Effector CD4-positive, alpha-beta T cell (primary cell): ENCODE results near the gene AEBP2.
"Not testable (repeated sequence)": the region's sequence is repeated elsewhere in the genome, so short reads cannot be mapped to it uniquely, and the experiment has no call there.

Source experiments
- DNase-seq: peaks from one replicate; pipeline ENCODE4 v3.0.0-alpha.2; 2020

AEBP2 gene

DNA sequence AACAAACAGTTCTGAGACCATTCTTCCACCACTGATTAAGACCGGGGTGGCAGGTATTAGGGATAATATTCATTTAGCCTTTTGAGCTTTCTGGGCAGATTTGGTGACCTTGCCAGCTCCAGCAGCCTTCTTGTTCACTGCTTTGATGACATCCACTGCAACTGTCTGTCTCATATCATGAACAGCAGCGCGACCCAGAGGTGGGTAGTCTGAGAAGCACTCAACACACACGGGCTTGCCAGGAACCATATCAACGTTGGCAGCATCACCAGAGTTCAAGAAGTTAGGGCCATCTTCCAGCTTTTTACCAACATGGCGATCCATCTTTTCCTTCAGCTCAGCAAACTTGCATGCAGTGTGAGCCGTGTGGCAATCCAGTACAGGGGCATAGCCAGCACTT lies 16.9 kb downstream of the AEBP2 start:
- no peak for DNase-seq

DNA sequence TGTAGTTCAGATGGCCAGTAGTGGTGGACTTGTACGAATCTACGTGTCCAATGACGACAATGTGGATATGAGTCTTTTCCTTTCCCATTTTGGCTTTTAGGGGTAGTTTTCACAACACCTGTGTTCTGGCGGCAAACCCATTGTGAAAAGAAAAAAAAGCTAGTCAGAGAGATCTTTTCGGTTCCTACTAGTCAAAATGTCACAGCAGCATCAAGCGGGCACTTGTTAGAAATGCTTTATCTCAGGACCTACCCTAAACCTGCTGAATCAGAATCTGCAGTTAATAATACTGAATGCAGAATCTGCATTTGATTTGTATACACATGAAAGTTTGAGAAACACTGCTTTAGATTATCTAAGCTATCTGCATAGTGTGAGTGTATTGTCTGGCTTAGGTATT lies 18.3 kb downstream of the AEBP2 start:
- no peak for DNase-seq

DNA sequence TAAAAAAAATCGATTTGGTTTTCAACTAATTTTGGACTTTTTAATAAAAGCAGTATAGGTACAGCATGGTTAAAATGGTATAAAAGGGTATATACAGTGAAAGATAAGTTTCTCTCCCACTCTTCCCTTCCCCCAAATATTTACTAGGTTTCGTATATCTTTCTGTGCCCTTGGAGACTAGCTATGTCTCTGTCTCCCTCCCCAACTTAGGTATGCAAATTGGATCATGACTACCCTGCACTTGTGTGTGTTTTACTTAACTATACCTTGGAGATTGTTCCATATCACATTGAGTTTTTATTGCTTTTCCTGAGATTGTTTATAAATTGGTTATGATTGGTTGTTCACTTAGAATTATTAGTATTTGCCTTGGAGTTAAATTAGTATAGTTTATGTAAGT lies 19.4 kb downstream of the AEBP2 start:
- no peak for DNase-seq

DNA sequence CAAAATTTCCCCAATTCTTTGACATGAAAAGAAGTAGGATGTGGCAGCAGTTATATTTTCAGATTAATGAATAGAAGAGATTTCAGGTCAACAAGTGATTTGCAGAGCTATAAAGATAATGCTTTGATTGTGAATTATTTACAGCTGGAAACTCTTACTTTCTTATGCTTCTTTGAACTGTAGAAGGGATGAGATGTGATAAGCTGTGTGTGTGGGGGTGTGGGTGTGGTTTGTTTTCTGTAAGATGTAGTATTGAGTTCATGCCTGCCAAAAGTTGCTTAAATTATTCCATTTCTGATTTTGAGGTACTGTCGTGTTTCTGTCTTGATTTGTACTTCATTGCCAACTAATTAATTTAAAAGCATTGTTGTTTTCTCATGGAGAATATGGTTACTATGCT lies 22.7 kb downstream of the AEBP2 start:
- no peak for DNase-seq

DNA sequence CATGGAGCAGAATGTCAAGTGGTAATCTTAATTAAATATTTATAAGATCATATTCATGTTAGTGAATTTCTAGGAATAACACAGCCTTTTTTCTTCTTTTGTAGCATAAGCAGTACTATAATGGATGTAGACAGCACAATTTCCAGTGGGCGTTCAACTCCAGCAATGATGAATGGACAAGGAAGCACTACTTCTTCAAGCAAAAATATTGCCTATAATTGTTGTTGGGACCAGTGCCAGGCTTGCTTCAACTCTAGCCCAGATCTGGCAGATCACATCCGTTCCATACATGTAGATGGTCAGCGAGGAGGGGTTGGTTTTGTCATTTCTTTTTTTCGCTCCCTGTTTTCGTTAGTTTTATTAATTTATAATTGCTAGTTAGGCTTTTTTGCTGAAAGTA lies 23.1 kb downstream of the AEBP2 start:
- no peak for DNase-seq

DNA sequence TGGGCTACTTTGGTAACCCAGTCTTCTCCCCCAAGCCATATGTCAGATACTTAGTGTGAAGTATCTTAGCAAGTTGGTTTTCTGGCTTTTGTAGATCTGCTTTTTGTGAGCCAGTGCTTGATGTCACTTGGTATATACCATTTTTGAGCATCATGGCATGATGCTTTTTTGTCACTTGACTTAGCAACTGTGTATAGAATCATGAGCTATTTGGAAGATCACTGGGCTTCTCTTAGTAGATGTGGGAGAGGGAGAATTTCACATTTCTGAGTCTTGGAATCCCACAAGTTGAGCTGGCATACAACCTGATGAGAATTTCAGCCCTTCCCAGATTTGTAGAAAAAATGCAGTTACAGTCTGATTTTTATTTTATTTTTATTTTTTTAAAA lies 24.9 kb downstream of the AEBP2 start:
- no peak for DNase-seq

DNA sequence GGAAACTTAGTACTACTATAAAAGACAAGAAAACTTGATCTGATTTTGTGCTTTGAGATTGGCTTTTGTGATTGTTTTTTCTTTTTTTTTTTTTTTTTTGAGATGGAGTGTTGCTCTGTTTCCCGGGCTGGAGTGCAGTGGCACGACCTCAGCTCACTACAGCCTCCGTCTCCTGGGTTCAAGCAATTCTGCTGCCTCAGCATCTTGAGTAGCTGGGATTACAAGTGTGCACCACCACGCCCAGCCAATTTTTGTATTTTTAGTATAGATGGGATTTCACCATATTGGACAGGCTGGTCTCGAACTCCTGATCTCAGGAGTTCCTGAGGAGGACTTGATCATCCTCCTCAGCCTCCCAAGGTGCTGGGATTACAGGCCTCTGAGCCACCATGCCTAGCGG lies 26.4 kb downstream of the AEBP2 start:
- DNase-seq: no peak

DNA sequence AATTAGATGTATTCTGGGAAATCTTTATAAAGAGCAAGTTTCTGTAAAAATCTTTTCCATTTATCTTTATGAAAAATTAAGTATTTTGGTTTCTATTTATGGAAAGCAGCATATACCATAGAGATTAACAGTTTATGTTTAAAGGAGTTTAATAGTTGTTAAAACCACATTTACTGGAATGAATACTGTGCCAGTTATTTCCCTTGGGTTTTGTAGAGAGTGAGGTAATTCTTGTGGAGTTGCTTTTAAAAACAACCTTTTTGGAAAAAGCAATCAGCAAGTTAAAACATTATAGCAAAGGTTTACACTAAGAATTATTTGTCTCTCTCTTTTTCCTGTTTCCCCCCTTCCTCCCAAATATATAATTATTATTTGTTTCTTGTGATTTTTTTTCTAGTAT lies 34.9 kb downstream of the AEBP2 start:
- DNase-seq: no peak

DNA sequence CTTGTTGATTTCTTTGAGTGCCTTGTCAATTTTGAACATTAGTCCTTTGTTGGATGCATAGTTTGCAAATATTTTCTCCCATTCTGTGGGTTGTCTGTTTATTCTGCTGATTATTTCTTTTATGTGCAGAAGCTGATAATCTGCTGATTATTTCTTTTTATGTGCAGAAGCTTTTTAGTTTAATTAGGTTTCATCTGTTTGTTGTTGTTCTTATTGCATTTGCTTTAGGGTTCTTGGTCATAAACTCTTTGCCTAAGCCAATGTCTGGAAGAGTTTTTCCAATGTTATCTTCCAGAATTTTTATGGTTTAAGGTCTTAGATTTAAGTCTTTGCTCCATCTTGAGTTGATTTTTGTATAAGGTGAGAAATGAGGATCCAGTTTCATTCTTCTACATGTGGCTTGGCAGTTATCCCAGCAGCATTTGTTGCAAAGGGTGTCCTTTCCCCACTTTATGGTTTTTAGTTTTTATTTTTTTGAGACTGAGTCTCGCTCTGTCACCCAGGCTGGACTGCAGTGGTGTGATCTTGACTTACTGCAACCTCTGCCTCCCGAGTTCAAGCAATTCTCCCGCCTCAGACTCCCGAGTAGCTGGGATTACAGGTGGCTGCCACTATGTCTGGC lies 36.7 kb downstream of the AEBP2 start:
- not testable (repeated sequence) for DNase-seq

DNA sequence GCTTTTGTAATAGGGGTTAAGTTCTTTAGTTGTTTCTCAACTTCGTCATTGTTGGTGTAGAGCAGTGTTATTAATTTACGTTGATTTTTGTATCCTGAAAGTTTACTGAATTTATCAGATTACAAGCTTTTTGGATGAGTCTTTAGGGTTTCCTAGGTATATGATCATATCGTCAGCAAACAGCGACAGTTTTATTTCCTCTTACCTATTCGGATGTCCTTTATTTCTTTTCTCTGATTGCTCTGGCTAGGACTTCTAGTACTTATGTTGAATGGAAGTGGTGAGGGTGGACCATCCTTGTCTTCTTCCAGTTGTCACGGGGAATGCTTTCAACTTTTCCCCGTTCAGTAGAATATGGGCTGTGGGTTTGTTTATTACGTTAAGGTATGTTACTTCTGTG lies 37.8 kb downstream of the AEBP2 start:
- DNase-seq: no peak

DNA sequence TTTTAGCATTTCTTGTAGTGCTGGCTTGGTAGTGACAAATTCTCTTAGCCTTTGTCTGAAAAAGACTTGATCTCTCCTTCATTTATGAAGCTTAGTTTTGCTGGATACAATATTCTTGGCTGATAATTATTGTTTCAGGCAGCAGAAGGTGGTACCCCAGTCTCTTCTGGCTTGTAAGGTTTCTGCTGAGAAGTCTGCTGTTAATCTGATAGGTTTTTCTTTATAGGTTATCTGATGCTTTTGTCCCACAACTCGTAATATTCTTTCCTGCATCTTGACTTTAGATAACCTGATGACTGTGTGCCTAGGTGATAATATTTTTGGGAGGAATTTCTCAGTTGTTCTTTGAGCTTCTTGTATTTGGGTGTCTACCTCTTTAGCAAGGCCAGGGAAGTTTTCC lies 41.2 kb downstream of the AEBP2 start:
- DNase-seq: no peak

DNA sequence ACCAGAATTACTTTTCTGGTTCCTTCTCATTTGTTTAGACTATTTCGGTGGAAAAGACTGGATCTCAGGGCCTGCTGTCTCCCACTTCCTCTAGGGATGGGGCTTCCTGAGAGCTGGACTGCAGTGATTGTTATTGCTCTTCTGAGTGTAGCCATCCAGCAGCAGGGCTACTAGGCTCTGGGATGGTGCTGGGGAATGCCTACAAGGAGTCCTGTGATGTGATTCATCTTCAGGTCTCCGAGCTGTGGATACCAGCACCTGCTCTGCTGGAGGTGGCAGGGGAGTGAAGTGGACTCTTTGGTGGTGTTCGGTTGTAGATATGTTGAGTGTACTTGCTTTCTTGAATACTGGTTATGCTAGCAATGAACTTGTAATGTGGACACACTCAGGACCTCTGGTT lies 42.7 kb downstream of the AEBP2 start:
- no peak for DNase-seq

DNA sequence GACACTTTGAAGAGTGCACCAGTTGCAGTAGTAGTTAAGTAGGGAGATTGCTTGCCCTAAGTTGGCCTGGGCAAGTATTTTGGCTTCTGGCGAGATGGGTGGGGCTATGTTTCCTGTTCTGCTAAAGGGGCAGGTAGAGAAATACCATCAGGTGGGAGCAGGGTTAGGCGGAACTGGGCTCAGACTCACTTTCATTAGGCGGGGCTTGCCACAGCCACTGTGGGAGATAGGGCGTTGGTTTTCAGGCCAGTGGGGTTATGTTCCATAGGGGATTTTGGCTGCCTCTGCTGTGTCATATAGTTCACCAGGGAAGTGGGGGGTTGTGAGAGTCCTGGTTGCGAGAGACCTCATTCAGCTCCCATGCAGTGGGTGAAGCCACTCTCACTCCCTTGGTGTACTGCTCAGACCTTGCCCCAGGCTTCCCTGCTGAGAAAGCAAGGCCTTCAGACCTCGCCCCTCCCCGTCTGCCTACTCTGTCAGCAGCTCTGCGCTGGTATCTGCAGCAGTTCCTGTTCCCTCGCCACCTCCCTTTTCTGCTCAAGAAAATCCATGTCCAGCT lies 43.3 kb downstream of the AEBP2 start:
- peak; percentile 23 for DNase-seq

DNA sequence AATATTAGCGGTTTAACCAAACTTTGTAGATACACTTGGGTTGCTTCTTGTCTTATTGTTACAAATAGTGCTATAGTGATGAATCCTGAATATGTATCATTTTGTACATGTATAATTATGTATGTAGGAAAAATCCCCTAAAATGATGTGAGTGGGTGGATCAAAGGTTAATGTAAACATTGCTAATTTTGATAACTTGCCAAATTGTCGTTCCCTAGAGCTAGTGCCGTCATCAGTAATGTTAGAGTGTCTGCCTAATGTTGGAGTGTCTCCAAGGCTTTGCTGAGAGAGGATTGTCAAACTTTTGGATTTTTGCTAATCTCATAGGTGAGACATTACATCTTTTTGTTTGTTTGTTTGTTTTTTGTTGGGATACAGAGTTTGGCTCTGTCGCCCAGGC lies 44.4 kb downstream of the AEBP2 start:
- DNase-seq: no peak

DNA sequence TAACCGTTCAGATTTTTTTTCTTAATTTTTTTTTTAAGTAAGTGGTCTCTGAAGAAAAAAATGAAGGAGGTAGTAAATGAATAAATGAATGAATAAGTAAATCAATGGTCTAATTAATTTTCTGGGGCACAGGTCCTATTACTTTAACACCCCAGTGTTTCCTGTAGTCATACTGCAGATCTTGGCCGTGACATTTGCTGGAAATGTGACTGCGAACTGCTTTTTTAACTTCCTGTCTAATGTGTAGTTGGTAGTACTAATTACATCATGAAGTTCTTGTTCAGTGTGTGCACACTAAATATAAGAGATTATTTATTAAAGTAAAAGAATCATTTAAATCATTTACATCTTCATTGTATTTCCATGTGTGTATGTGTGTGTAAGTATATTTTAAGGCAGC lies 45.4 kb downstream of the AEBP2 start:
- DNase-seq: no peak

DNA sequence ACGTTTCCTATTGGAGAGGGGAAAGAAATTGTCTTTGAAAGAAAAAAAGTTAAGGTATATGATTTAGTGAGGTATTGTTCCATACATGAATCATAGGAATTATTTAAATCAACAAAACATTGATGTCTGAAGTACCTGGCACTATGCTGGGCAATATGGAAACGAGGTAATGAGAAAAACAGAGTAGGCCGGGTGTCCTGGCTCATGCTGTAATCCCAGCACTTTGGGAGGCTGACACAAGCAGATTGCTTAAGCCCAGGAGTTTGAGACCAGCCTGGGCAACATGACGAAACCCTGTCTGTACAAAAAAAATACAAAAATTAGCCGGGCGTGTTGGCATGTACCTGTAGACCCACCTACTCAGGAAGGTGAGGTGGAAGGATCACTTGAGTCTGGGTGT lies 45.9 kb downstream of the AEBP2 start:
- DNase-seq: no peak

DNA sequence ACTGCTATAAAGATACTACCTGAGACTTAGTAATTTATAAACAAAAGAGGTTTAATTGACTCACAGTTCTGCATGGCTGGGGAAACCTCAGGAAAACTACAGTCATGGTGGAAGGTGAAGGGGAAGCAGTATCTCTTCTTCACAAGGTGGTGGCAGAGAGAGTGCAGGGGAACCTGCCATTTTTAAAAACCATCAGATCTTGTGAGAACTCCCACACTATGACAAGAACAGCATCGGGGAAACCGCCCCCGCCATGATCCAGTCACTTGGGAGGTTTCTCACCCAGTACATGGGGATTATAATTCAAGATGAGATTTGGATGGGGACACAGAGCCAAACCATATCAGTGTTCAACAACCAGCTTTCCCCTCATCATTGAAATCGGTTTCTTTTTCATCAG lies 49.9 kb downstream of the AEBP2 start:
- no peak for DNase-seq

DNA sequence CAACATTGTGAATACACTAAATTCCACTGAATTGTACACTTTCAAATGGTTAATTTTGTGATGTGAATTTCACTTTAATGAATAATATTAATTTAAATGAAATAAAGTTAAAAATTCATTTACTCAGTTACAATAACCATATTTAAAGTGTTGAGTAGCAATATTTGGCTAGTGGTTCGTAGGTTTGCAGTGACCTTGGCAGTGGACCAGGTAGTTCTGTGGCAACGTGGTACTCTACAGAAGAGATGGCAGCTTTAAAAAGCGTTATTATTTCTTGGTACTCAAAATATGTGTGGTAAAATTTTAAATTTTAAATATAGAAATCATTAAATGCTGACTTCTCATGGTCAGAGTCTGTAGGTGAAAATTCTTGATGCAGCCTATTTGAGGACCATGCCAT lies 51.6 kb downstream of the AEBP2 start:
- DNase-seq: no peak

DNA sequence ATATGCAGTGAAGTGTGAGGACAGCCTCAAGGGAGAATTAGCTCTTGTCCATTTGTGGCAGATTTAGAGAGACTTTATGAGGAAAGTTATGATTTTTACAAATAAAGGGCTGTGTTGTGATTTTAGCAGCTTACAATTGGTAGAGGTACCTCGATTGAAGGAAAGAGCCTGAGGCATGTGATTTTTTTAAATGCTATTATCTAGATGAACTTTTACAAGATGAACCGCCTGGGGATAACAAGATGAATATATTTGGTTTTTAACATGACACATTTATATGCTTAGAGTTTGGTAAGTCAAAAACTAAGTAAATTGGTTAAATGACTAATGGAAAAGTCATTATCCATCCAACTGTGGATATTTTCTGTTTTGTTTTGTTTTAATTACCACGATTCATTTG lies 52.6 kb downstream of the AEBP2 start:
- DNase-seq: no peak

DNA sequence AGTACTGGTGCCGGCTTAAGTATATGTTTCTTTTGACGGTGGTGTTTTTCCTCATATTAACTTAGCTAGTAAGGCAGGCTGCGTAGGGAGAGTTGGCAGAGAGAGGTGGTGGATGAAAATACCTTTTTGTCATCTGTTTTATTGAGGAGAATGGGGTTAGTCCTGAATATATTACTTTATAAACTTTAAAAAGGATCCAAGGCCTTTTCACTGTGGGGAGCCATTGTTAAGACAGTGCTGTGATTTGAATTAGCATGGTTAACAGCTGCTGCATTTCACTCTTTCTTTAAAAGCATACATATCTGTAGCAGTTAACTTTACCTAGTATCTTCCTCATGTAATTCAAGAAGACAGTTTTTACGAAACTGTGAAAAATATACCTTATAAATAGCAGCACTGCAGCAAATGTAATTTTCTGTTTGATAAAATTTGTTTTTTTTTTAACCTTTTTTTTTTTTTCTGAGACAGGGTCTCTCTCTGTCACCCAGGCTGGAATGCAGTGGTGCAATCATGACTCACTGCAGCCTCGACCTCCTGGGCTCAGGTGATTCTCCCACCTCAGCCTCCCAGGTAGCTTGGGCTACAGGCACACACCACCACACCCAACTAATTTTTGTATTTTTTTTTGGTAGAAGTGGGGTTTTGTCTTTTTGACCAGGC lies 57.1 kb downstream of the AEBP2 start:
- no peak for DNase-seq

DNA sequence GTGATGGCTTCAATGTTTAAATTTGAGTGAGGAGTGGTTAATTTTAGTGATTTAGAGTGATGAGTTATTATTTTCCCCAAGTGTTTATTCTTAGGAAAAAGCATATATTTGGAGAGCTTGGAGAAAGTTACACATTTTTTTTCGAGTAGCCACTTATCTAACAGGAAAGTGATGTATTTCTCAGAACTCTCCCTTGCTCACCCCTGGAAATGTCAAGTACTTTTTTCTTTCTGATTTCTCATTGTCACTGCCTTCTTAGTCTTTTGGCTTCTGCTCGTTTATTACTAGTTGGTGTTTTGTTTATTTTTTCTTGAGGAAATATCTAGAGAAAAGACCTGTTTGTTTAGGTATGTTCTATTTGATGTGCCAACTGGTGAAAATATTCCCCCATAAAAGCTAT lies 58.8 kb downstream of the AEBP2 start:
- DNase-seq: no peak

DNA sequence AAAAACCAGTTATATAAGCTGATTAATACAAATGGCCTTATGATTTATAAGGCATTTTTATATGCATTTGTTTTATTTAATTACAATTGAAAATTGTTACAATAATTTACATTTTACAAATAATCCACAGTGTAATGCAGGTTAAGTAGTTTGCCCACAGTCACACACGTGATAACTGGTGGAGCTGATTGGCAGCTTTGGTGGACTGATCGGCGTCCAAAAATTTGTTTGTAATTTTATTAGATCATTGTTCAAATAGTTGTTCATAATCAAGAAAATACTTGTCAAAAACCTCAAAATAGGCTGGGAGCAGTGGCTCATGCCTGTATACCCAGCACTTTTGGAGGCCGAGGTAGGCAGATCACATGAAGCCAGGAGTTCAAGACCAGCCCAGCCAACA lies 59.7 kb downstream of the AEBP2 start:
- DNase-seq: no peak

DNA sequence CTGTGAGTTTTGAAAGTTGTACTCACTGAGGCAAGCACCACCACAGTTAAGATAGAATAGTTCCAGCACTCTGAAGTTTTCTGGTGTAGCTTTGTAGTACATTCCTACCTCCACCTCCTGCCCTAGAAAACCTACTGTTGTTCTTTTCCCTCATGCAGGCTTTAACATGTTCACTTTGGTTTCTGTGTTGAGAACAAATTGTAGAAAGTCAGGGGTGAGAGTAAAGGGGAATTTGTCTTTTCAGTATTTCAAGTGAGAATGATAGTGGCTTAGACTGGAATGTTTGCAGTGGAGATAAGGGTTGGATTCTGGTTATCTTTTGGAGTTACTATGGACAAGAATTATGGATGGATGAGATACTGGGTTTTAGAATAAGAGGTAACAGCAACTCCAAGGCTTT lies 67.2 kb downstream of the AEBP2 start:
- DNase-seq: no peak

DNA sequence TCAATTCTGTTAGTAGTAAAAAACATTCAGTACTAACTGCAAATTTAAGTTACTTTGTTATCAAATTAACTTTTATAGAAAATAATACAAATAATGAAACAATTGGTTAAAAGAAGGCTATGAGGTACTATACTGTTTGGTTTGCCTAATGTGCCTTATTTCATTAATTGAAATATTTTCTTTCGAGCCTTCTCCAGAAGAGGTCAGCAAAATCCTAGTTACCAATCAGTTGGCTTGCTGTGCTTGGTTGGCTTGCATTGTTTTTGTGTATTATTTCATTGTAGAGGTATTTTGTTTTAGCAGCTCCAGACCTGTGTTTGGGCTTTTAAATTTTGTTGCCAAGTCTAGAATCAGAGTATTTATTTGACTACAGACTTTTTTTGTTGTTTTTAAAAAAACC lies 68.5 kb downstream of the AEBP2 start:
- DNase-seq: no peak

DNA sequence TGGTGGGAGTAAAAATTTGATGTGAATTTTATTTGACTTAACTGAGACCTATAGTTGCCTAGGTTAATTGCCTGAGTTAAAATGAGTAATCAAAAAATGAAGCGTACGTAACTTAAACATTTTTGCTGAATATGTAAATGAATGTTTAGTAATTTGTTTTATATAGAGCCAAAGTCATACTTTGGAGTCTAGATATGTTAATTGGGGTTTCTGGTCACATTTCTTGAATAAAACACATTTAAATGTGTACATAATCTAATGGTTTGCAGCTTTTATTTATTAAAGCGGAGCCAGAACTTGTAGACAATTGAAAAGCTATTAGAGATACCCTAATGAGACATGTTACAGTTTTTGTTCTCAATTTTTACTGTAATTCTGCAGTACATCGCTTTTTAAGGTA lies 71.2 kb downstream of the AEBP2 start:
- DNase-seq: no peak
